Peyer's patch (tissue), 4 donors: ENCODE data around the gene FAIM2. TPM values are rescaled to one million over a fixed set of nuclear protein-coding genes. Genes with fewer than 3 reads are reported as not detected.

Experiments
- DNase-seq, 3 donors: peaks; one replicate each; pipeline ENCODE4 v3.0.0-alpha.2; 2017 to 2019
- H3K27ac ChIP-seq, 4 donors: fragments of 200-600 bp; sonication (generic); one replicate each; pipeline ENCODE4 v1.5.1; 2016 to 2019
- H3K27me3 ChIP-seq, 2 donors: fragments of 200-600 bp; sonication (generic); one replicate each; pipeline ENCODE4 v1.5.1; 2019
- H3K36me3 ChIP-seq, 3 donors: fragments of 200-600 bp; sonication (generic); one replicate each; pipeline ENCODE4 v1.5.1; 2016 to 2019
- H3K4me1 ChIP-seq, 4 donors: fragments of 200-600 bp; sonication (generic); one replicate each; pipeline ENCODE4 v1.5.1; 2016 to 2019
- H3K4me3 ChIP-seq, 4 donors: fragments of 200-600 bp; sonication (generic); 1 replicate in 3 of 4; 2 replicates in 1 of 4; pipeline ENCODE4 v1.5.1; 2016 to 2019; ENCODE audit warnings: mild to moderate bottlenecking in 1 of 4
- H3K9me3 ChIP-seq, 4 donors: fragments of 200-600 bp; sonication (generic); one replicate each; pipeline ENCODE4 v1.5.1; 2016 to 2019; ENCODE audit warnings: mild to moderate bottlenecking in 1 of 4
- CTCF ChIP-seq, 6 experiments: fragments of 450-650 bp in 4 of 6; fragments of 200-600 bp in 2 of 6; sonication (generic) in 1 of 6; IDR thresholded peaks; one replicate each; pipeline ENCODE4 v1.5.1; 2017 to 2019; ENCODE audit warnings: antibody characterized with exemption in 6 of 6, mild to moderate bottlenecking in 3 of 6, moderate library complexity in 1 of 6
- POLR2A ChIP-seq, 2 donors: fragments of 450-650 bp; IDR thresholded peaks; one replicate each; pipeline ENCODE4 v1.5.1; 2017; ENCODE audit warnings: antibody characterized with exemption in 2 of 2, mild to moderate bottlenecking in 2 of 2, moderate library complexity in 2 of 2
- total RNA-seq, 4 donors: library from RNA; depleted of rRNA; stranded (reverse); fragments of >200 nt; gene quantifications; one replicate each; pipeline ENCODE4 v1.1.0, GENCODE V29; 2016

The FAIM2 gene
- total RNA-seq: 1 to 10 TPM in 3 of 4 donors, under 1 TPM in 1; 0.83 to 4.7 (median 2.9) TPM

- H3K27me3 ChIP-seq: no peaks in the 10 kb centered on the region
- peak in 1 of 3 donors; percentile 56 for DNase-seq
- no peaks in the 10 kb centered on the region for H3K36me3 ChIP-seq
- H3K4me3 ChIP-seq: peak within 1 kb of the TSS; percentile 30 to 51 (median 48)
- TF ChIP-seq POLR2A (IDR thresholded peaks at IDR 0.05): no peak
- TF ChIP-seq CTCF (IDR thresholded peaks at IDR 0.05): no peak
- peaks cover 0 to 12% (median 0%) of the 10 kb centered on the region in 4 donors for H3K4me1 ChIP-seq
- H3K9me3 ChIP-seq: no peaks in the 10 kb centered on the region
- peak within 1 kb of the TSS in 3 of 4 donors; percentile 31 to 51 (median 49) for H3K27ac ChIP-seq
These were observed at the start of gene FAIM2 for GRCh38 chr12:49903700-49904423. FAIM2 (minus strand) TSS chr12:49903900; CDS start chr12:49903792, 108 bp downstream.

- Histone ChIP-seq H3K9me3 (no peaks in the 10 kb centered on the region), H3K4me3 (no peak overlapping the region), H3K27me3 (peaks cover 0 to 4% of the 10 kb centered on the region in 2 donors), H3K27ac (no peak overlapping the region), H3K36me3 (no peaks in the 10 kb centered on the region), H3K4me1 (no peaks in the 10 kb centered on the region)
- TF ChIP-seq CTCF (IDR thresholded peaks at IDR 0.05): no peak
- TF ChIP-seq POLR2A (IDR thresholded peaks at IDR 0.05): no peak
- DNase-seq: peak in 1 of 3 donors; percentile 19
These were observed 49.5 kb upstream of the FAIM2 start for GRCh38 chr12:49953151-49953550.

- Histone ChIP-seq H3K27ac (no peak overlapping the region), H3K4me1 (no peaks in the 10 kb centered on the region), H3K27me3 (peaks cover 0 to 4% of the 10 kb centered on the region in 2 donors), H3K4me3 (no peak overlapping the region), H3K9me3 (no peaks in the 10 kb centered on the region), H3K36me3 (no peaks in the 10 kb centered on the region)
- TF ChIP-seq CTCF (IDR thresholded peaks at IDR 0.05) (no peak), POLR2A (IDR thresholded peaks at IDR 0.05) (no peak)
- DNase-seq: peak in 1 of 3 donors; percentile 6
These were observed 48.8 kb upstream of the FAIM2 start for GRCh38 chr12:49952391-49953055.

GRCh38 chr12:49951411-49952240, 47.9 kb upstream of the FAIM2 start:
- H3K4me1 ChIP-seq: no peaks in the 10 kb centered on the region
- no peak for TF ChIP-seq POLR2A (IDR thresholded peaks at IDR 0.05)
- no peak for TF ChIP-seq CTCF (IDR thresholded peaks at IDR 0.05)
- H3K27me3 ChIP-seq: peaks cover 0 to 4% of the 10 kb centered on the region in 2 donors
- H3K4me3 ChIP-seq: no peak overlapping the region
- H3K27ac ChIP-seq: no peak overlapping the region
- no peaks in the 10 kb centered on the region for H3K9me3 ChIP-seq
- H3K36me3 ChIP-seq: no peaks in the 10 kb centered on the region
- peak in 2 of 3 donors; percentile 21 to 34 for DNase-seq
